ENCODE results near the gene ZNF275.
A peak's percentile ranks its signal among the peaks of the same experiment; 100 is the strongest.
"Not testable (repeated sequence)": the region's sequence is repeated elsewhere in the genome, so short reads cannot be mapped to it uniquely, and the experiment has no call there.

ZNF275 gene, protein sequence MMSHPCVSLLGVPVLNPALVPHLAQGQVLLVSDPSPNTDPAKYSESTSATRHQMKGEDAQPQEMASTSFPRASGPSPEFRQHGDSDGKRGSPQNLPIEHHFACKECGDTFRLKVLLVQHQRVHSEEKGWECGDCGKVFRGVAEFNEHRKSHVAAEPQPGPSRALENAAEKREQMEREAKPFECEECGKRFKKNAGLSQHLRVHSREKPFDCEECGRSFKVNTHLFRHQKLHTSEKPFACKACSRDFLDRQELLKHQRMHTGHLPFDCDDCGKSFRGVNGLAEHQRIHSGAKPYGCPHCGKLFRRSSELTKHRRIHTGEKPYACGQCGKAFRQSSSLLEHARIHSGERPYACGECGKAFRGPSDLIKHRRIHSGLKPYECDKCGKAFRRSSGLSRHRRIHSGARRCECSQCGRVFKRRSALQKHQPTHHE

GRCh38 chrX:153333821-153334653 lies at the start of gene ZNF275:
ZNF275 (plus strand) TSS chrX:153334153; CDS start chrX:153336680, 2,527 bp downstream.
- no peak for FAIRE-seq

- FAIRE-seq, result not testable (repeated sequence)
Measured at GRCh38 chrX:153285678-153286077, 48.3 kb upstream of the ZNF275 start.

- not testable (repeated sequence) for FAIRE-seq
Measured at GRCh38 chrX:153288807-153289206, 45.1 kb upstream of the ZNF275 start.

GRCh38 chrX:153293485-153294071 lies 40.4 kb upstream of the ZNF275 start:
- FAIRE-seq, result not testable (repeated sequence)

GRCh38 chrX:153297376-153297775 lies 36.6 kb upstream of the ZNF275 start:
- FAIRE-seq, result no peak

GRCh38 chrX:153299855-153300254 lies 34.1 kb upstream of the ZNF275 start:
- no peak for FAIRE-seq

DNA sequence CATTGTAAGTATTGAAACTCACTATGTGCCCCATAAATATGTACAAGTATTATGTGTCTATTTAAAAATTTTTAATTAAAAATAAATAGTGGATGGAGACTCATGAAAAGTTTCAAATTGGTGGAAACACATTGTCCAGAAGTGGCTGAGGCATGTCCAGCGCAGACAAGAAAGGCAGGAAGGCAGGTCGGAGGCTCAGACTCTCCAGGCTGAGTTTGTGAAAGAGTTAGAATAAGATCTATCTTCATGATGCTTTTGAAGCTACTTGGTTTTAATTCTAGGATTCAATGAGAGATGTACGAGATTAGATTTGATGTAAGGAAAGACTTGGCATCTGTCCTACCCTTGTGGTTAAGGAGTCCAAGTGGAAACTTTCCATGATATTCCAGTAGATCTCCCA lies 32.2 kb upstream of the ZNF275 start:
- FAIRE-seq, result no peak

DNA sequence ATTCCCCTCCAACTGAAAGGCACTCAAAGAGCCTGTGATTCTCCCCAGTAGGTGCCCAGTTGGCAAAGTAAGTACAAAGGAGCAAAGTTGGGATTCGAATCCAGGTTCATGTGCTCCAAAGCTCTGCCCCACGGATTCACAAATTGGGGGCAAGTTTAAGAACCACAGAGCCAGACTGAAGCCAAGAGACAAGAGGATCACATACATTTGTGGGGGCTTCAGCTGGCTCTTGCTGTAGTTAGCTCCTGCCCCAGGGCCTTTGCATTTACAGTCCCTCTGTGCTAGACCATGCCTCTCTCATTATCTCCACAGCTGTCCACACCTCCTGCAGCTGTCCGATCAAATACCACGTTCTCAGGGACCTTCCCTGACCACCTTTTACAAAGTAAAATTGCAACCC lies 31.2 kb upstream of the ZNF275 start:
- FAIRE-seq, result no peak

- FAIRE-seq, result no peak
Measured at GRCh38 chrX:153303276-153304262, 30.4 kb upstream of the ZNF275 start.

DNA sequence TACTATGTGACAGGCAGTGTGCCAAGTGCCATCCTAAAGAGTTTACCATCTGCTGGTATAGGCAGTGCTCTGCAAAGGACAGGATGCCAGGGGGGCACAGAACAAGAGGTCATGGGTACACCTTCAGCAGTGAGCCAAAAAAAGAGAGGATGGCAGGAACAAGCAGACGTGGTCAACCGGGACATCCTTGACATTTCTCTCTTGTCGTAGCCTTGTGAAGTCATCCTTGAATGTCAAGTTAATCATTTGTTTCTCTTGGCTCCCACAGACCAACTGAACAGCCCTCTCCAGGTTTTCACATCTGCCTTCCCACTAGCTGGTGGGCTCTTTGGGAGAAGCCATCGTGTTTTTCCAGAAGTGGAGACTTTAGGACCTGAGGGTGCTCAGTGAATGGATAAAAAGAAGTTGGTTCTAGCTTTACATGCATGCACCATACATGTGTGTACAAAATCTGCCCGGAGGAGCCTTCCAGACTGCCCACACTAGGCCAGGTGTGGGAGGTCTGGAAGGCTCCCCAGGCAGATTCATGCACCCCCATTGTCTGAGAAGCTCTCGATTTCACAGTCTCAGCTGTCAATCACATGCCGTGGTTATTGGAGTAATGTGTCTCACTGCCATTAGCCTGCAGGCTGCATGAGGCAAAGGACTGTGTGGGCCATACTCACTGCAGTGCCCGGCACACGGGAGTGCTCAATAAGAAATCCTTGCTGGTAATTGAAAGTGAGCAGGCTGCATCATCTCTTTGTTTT lies 28.8 kb upstream of the ZNF275 start:
- peak; percentile 31 for FAIRE-seq

GRCh38 chrX:153305972-153306371 lies 28.0 kb upstream of the ZNF275 start:
- FAIRE-seq, result no peak

DNA sequence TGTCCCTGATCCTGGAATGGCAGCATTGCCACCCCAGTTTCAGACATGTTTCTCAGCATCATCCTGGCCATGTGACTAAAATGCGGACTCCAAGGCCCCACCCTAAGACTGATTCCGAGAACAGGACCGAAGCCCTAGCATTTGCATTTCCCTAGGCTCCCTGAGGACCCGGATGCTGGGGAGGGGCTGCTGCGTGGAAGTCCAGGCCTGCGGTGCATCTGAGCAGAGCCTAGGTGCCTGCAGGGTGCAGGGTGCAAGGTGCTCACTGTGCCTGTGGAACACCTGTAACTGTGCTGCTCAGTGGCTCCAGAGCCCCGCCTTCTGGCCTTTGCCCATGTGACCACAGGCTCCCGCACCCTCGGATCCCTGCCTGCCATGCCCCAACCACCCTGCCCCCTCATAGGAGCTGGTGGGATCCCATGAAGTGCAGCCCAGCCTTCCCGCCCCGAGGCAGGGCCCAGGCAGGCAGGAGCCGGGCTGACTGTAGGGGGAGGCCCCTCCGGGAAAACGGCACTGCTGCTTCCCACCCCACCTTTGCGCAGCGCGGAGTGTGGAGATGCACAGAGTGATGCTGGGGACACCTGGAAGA lies 27.3 kb upstream of the ZNF275 start:
- no peak for FAIRE-seq

DNA sequence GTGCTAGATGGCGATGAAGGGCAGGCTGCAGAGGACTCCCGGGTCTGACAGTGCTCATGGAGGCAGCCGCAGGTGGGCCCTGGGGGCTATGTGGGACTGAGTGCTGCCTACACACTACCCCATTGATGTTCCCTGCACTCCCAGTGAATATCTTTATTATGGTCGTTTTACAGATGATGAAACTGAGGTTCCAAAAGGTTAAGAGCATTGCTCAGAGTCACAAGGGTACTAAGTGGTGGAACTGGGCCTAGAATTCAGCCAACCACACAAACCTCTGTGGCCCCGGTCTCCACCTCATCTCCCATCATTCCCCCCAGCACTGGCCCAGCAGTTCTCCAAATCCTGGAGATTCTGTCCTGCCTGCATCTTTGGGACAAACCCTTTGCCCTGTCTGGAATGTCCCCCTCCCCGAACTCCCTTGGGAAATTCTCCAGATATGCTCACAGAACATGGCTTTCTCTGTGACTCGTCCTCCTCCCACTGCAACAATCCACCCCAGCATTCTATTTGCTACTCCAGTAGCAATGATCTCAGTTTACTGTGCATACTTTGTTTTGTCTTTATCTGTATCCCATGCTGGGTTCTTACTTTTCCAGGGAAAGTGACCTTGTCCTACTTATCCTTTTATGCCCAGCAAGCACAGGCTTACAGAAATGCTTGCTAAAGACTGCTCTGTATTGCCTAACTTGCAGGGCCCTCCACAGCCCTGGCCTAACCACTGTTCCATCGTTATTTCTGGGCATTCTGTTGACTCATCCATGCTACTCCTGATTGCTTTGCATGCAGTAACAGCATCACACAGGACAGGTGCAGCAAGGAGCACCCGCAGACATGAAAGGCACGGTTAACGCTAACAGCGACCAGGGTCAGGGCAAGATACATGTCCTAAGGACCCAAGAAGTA lies 26.4 kb upstream of the ZNF275 start:
- FAIRE-seq, result no peak

DNA sequence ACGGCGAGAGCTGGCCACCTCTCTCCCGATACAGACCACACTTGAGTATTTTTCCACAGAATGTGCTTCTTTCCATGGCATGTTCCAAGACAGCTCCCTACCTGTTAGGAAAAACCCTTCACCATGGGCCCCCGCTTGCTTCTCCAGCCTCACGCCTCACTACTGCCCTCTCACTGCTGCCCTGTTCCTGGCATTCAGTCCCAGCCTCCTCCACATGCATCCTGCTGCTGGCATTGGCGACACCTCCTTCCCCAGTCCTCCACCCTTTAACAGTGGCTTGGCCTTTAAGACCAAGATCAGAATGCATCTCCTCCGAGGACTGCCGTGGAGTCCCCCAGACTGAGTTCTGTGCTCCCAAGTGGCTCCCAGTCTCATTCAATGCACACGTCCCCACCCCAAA lies 23.1 kb upstream of the ZNF275 start:
- no peak for FAIRE-seq

DNA sequence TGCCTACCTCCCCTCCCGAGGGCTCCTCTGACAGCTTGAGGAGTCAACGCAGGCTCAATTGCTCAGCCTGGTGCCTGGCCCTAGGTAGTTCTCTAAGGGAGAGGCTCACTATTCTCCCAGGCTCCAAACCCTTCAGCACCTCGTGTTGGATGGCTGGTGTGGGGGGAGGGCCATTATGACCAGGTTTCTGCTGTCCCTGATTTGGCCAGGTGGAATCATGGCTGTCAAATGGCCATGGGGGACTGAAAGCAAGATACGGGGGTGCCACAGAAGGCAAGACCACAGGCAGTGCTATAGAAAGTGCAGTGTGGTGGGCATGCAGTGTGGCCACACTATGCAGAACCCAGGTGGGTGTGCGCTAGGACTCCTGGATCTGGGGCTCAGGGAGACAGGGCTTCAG lies 21.9 kb upstream of the ZNF275 start:
- no peak for FAIRE-seq

- FAIRE-seq, result no peak
Measured at GRCh38 chrX:153312842-153313241, 21.1 kb upstream of the ZNF275 start.

GRCh38 chrX:153317306-153317705 lies 16.6 kb upstream of the ZNF275 start:
- no peak for FAIRE-seq

DNA sequence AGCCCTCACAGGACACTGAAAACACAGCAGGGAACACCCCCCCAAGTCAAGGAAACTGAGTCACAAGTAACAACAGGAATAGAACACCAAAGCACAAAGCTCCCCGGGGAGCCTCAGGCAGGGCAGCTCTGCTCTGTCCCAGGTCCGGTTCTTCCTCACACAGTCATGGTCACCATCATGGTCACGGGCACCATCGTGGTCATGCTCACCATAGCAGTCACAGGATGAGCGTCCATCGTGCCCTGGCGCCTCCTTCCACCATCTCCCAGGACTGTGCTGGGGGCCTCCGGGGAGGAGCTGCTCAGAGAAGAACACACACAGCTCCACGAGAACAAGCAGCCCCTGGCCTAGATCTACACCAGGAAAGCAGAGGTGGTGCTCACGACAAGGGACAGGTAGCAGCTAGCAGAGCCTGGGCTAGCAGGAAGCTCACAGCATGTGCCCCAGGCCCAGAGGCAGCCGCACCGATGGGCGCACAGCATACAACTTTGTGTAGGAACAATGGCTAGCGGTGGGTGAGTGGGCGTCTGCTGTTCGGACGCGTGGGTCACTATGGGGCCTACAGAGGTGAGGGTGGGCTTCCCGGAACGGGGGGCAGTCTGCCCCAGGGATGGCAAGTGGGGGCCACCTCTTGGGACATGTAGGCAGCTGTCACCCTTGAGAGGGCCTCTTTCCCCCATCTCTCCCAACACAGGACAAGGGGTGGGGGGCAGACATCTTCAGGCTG lies 15.8 kb upstream of the ZNF275 start:
- FAIRE-seq, result no peak

DNA sequence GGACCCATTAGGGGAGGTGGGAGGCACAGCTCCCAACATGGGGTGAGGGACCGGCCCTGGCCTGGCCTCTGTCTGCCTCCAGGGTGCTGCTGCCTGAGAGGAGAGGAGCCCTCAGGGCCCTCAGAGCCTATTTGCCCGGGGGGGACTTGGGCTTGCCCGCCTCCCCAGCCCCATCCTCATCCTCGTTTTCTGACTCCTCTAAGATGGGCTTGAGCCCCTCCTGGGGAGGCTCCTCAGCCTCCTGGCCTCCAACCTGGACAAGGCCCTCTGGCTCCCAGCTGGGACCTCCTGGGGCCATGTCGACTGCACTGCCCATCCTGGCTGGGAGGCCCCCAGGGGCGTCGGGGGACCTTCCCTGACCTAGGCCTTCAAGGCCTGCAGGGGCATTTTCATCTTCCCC lies 15.1 kb upstream of the ZNF275 start:
- no peak for FAIRE-seq

Measured in colon (tissue), 2 donors.